Right forelimb (tissue), 1 donor: ENCODE measurements around the gene SCARF2.
"Not testable (repeated sequence)": the region's sequence is repeated elsewhere in the genome, so short reads cannot be mapped to it uniquely, and the experiment has no call there.

Source experiments
- DNase-seq: peaks from one replicate; pipeline ENCODE4 v3.0.0-alpha.2; 2018

The SCARF2 gene

DNA sequence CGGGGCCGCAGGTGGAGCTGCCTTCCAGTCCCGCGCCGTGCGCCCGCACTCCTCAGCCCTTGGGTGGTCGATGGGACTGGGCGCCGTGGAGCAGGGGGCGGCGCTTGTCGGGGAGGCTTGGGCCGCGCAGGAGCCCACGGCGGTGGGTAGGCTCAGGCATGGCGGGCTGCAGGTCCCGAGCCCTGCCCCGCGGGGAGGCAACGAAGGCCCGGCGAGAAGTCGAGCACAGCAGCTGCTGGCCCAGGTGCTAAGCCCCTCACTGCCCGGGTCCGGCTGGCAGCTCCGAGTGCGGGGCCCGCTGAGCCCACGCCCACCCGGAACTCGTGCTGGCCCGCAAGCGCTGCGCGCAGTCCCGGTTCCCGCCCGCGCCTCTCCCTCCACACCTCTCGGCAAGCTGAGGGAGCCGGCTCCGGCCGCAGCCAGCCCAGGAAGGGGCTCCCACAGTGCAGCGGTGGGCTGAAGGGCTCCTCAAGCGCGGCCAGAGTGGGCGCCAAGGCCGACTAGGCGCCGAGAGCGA lies 45.2 kb downstream of the SCARF2 start:
- not testable (repeated sequence) for DNase-seq

DNA sequence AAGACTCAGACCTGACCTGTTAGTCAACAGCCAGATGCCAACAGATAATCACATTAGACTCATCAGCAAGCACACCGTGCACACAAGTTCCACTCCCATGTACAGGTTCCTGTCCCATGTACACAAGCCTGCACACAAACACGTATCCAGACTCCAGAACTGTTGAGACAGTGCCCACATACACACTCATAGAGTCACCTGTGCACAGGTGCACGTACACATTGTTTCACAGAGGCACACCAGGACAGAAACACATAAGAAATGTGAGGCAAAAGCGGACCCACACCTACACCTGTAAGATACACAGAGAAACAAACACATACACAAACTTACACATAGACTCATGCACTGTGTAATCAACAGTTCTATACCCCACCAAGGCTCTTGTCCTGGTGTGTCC lies 46.4 kb downstream of the SCARF2 start:
- no peak for DNase-seq

DNA sequence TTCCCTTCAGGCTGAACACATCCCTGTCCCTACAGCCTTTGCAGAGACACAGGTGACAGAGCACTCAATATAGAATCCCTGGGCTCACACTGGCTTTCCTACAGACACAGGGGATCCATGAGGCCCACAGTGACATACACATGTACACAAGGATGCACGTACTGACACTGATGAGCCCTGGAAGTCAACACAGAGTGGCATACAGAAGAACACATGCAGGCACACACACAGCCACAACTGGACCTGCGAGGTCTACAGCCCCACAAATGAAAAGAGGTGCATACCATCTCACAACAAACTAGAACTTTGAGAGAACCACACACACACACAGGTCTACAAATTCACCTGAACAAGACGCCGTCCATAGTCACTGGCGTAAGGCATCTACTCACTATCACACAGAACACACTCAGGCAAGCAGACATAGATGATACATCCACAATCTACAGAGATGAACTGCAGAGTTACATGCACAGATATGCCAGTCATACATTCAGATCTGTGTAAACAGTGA lies 47.2 kb downstream of the SCARF2 start:
- DNase-seq: no peak

DNA sequence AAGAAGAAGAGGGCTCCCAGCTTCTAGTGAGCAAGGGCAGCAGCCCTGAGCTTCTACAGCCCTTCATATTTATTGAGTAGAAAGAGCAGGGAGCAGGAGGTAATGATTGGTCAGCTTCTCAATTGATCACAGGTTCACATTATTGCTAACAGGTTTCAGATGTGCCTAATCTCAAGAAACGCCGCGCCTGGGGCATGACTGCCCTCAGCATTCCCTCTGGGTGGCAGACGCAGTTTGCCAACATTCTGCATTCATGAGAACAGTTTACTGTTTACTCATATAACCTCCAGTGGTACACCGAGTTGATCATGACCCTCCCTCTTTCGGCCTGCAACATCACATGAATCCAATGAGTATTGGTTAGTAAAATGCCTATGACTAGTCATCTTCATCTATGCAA lies 48.3 kb downstream of the SCARF2 start:
- no peak for DNase-seq

DNA sequence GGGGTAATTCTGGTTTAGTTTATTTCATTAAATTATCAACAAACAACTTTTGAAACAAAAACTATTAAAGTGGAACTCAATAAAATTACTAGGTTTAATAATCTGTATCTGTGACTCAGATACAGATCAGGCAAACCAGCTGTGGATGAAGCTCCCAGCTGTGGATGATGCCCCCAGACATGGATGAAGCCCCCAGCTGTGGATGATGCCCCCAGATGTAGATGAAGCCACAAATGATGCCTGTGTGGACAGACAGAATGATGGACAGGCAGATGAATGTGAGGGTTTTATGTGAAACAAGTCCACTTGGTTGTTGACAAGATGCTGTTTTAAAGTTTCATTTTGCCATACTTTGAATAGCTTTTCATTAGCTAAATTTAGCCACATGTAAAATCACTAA lies 49.4 kb downstream of the SCARF2 start:
- no peak for DNase-seq

DNA sequence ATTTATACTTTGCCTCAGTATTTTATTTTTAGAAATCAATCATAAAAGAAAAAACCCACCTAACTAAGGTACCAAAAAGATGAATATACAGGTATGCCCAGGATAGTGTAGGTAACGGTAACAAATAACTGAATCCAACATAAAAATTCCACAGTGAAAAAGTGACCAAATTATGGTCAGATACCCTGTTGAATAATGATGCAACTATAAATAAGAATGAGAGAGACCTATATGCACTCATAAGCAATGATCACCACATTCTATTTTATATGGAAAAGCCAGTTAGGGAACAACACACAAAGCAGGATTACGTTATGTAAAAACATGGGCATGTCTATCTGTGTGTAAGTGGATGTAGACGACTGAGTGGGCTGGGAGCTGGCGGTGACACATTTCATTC lies 50.7 kb downstream of the SCARF2 start:
- no peak for DNase-seq

DNA sequence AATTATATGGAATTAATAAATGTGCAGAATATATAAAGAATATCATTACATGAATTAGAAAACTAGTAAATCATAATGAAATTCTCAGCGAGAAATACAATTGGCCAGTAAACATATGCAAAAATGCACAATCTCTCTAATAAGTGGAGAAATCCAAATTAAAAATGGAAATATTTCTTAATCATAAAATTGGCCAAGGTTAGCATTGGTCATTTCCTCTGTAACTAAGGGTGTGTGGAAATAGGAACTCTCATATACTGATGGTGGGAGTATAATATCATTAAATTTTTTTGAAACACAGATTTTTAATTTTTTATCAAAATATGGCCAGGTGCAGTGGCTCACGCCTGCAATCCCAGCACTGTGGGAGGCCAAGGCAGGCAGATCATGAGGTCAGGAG lies 51.3 kb downstream of the SCARF2 start:
- no peak for DNase-seq

DNA sequence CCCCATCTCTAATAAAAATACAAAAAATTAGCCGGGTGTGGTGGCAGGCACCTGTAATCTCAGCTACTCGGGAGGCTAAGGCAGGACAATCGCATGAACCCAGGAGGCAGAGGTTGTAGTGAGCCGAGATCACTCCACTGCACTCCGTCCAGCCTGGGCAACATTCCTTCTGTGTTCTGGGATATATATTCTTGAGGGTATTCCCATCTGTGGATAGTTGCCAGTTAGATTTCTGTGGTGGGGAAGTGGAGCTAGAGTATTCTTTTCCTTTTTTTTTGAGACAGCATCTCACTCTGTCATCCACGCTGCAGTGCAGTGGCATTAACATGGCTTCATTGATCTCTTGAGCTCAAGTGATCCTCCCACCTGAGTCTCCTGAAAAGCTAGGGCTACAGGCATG lies 52.8 kb downstream of the SCARF2 start:
- DNase-seq: no peak

DNA sequence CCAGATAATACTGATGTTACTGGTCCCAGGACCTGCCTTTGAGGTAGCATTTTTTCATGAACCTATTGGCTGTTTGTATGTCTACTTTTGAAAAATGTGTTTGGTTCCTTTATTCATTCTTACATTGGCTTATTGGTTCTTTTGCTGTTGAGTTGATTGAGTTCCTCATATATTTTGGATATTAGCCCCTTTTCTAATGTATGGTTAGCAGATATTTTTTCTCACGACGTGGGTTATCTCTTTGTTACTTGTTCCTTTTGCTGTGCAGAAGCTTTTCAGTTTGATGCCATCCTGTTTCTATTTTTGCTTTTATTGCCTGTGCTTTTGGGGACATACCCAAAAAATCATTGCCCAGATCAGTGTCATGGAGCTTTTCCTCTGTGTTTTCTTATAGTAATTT lies 53.5 kb downstream of the SCARF2 start:
- DNase-seq: no peak

DNA sequence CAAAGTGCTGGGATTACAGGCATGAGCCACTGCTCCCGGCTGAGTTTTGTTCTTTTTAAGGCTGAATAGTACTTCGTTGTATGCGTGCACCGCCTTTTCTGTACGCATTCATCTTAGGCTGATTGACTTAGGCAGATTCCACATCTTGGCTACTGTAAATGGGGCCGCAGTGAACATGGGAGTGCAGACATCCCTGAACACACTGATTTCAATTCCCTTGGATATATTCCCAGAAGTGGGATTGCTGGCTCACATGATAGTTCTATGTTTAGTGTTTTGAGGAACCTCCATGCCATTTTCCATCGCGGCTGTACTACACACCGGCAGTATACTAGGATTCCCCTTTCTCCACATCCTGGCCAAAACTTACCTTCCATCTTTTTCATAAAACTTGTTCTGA lies 54.1 kb downstream of the SCARF2 start:
- no peak for DNase-seq

DNA sequence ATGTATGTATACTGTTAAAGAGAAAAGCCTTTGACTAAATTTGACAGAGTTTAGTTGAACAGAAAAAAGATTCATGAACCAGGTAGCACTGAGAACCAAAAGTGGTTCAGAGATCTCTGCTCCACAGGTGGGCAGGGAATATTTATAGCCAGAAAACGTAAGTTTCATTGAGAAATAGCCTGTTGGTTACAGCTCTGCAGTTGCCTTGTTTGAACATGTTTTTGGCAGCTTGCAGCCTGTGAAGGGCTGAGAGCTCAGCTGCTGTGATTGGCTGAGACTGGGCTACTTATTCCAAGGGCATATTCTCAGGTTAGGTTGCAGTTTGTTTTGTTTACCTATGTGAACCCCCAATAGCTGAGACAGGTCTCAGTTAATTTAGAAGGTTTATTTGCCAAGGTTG lies 57.1 kb downstream of the SCARF2 start:
- DNase-seq: no peak

DNA sequence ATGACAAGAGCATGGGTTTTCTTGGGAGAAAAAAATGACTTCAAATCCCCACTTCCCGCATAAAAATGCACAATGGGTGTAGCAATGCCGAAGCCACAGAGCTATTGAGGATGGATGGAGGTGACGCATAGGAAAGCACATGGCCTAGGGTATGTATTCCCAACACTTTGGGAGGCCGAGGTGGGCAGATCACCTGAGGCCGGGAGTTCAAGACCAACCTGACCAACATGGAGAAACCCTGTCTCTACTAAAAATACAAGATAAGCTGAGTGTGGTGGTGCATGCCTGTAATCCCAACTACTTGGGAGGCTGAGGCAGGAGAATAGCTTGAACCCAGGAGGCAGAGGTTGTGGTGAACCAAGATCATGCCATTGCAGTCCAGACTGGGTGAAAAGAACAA lies 58.9 kb downstream of the SCARF2 start:
- DNase-seq: not testable (repeated sequence)

DNA sequence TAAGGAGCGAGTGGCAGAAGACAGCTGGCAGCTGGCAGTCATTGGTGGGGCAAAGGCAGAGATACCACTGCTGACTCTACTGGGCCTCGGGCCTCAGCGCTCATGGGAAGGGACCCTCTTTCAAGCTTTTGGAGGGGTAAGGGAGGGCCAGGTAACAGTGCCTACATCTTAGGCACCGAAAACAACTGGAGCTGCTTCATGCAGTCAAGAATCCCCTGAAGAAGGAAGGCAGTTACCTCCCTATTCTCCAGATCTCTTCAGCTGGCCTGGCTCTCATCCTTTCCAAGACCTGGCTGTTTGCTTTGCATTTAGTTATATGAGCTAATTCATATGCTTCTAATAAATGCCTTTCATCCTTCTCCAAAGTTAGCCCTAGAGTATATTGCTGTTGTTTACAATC lies 59.5 kb downstream of the SCARF2 start:
- DNase-seq: no peak

DNA sequence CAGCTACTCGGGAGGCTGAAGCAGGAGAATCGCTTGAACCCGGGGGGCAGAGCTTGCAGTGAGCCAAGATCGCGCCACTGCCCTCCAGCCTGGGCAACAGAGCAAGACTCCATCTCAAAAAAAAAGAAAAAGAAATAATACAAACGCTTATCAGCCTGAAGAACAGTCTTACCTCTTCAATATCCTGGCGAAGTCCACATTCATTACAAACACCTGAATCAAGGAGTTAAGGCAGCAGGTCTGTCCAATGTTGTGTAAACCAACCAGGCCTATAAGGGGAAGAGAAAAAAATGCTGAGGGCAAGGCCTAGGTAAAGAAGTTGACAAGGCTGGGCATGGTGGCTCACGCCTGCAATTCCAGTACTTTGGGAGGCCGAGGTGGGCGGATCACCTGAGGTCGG lies 60.6 kb downstream of the SCARF2 start:
- DNase-seq: not testable (repeated sequence)

DNA sequence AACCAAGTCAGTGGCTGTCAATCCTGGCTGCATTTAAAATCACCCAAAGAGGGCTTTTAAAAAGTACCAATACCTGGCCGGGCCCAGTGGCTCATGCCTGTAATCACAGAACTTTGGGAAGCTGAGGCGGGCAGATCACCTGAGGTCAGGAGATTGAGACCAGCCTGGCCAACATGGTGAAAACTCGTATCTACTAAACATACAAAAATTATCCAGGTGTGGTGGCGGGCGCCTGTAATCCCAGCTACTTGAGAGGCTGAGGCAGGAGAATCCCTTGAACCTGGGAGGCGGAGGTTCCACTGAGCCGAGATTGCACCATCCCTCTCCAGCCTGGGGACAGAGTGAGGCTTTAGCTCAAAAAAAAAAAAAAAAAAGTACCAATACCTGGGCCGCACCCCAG lies 61.3 kb downstream of the SCARF2 start:
- DNase-seq: not testable (repeated sequence)
